ENCODE measurements around the gene FBXW4.

GRCh38 chr10:101744267-101744666, 49.3 kb upstream of the FBXW4 start:
- TF ChIP-seq CTCF (IDR thresholded peaks at IDR 0.05) (no peak), POLR2A (IDR thresholded peaks at IDR 0.05) (no peak), EP300 (IDR thresholded peaks at IDR 0.05) (no peak)
